HG03469 (cell line): Measurements from ENCODE around the gene MITD1.
"Not testable (repeated sequence)": the region's sequence is repeated elsewhere in the genome, so short reads cannot be mapped to it uniquely, and the experiment has no call there.

Experiments used
- ATAC-seq: cut with Tn5 transposase; IDR thresholded peaks from one replicate; pipeline ENCODE4 v1.9.1; 2021; ENCODE audit warnings: mild to moderate bottlenecking, moderate library complexity, moderate number of reproducible peaks; ENCODE audit not compliant: unreplicated experiment

MITD1 gene

DNA sequence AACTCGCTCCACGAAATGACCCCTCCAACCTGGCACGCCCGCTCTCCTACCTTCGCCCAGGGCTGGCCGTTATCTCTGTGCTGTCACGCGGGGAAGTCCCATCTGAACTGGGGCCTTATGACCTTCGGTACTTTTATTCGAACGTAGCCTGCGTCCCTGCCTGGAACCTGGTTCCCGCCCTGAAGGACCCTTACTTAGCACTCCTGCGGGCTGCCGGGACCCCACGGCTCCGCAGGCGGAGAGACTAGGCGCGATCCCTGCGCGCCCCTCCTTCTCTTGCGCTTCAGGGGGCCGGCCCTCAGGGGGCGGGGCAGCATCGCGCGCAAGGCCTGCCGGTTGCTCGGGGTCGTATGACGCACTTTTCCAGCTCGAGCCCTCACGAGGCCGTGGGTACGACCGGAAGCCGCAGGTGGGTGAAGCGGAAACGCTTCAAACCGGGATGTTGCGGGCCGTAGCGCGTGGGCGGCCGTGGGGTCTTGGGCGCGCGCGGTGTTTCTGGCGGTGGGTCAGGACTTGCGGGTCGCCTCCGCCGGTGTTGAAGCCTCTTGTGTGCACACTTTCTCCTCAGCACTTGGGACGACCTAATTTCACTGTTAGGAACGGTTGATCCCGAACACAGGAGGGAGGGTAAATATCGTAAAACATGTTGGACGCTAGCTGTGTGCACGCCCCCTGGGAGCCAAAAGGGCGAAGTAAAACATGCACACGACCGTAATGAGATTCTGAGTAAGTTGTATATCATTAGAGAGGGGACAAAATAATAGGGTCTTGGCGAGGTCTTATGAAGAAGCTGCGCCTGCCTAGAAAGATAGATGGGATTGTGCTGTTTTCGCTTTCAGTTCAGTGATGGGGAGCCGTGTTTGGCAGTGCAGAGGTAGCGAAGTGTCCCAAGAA, 26.0 kb downstream of the MITD1 start, which contains the start of the genes LIPT1 and TSGA10:
Gene LIPT1 (plus strand): TSS at position 325 of the 894 bp plus-strand sequence. CDS start 6,991 bp downstream, outside the sequence.
Gene TSGA10 (minus strand): TSS at position 300 of the 894 bp plus-strand sequence. CDS start 45,503 bp downstream, outside the sequence.
- peak; percentile 90 for ATAC-seq

DNA sequence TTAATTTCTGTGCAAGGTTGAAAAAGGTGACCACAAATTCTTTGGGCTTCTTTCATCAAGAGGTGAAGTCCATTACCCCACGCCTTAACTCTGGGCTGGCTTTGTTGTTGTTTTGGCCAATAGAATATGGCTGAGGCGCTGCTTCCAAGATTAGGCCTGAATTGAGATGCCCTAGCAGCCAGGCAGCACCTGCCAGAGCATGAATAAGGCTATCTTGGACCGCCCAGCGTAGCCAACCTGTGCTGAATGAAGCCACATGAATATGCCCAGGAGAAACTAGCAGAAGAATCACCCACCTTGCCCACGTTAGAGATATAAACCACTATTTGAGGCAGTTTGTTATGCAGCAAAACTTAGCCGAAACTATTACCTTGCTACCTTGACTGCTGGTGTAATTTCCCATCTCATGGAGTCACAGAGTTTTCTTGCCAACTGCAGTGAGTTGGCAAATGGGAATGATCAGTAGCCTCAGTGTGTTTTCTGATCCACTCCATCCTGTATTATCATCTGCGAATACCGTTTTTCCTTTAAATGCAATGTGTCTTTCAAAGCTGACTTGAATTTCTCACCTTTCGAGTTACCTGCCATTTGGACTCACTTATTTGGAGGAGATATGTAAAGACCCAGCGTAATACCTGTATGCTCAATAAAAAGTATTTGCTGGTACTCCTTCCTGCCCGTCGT, 26.8 kb downstream of the MITD1 start:
- no peak for ATAC-seq

DNA sequence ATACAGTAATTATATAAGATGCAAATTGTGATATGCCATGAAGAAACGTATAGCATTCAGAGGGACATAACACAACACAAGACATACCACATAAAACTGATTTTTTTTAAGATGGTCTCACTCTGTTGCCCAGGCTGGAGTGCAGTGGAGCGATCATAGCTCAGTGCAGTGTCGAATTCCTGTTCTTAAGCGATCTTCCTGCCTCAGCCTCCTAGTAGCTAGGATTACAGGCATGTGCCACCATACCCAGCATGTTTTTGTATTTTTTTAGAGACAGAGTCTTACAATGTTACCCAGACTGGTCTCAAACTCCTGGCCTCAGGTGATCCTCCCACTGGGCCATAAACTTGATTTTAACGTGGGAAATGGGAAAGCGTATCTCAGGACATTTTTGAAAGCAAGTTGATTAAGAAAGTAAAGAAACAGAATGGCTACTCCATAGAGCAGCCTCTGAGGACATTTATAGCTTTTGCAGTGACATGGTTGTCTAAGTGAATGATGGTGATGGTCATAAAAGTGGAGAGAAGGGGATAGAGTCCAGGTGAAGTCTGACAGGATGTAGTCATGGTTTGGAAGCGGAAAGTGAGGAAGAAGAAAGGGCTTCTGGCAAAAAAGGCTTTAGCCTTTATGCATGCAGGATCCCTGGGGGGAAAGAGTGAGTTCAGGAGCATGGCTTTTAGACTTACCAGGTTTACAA, 28.5 kb downstream of the MITD1 start:
- ATAC-seq: no peak

DNA sequence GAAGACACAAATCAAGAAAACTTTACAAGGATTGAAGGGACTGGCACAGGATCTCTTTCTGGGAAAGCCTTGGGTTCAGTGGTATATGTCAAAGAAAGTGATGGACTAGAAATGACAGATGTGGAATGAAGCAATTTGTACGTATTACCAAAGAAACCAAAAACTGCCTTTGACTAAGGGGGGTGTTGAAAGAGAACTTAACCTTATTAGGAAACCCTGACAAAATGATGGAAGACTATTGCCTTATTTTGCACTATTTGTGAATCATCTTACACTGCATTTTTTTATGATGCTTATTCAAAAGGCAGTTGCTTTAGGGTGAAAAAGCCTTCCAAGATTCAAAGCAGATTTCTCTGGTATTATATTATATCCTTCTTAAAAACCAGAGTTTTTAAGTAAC, 30.2 kb downstream of the MITD1 start:
- ATAC-seq: no peak

DNA sequence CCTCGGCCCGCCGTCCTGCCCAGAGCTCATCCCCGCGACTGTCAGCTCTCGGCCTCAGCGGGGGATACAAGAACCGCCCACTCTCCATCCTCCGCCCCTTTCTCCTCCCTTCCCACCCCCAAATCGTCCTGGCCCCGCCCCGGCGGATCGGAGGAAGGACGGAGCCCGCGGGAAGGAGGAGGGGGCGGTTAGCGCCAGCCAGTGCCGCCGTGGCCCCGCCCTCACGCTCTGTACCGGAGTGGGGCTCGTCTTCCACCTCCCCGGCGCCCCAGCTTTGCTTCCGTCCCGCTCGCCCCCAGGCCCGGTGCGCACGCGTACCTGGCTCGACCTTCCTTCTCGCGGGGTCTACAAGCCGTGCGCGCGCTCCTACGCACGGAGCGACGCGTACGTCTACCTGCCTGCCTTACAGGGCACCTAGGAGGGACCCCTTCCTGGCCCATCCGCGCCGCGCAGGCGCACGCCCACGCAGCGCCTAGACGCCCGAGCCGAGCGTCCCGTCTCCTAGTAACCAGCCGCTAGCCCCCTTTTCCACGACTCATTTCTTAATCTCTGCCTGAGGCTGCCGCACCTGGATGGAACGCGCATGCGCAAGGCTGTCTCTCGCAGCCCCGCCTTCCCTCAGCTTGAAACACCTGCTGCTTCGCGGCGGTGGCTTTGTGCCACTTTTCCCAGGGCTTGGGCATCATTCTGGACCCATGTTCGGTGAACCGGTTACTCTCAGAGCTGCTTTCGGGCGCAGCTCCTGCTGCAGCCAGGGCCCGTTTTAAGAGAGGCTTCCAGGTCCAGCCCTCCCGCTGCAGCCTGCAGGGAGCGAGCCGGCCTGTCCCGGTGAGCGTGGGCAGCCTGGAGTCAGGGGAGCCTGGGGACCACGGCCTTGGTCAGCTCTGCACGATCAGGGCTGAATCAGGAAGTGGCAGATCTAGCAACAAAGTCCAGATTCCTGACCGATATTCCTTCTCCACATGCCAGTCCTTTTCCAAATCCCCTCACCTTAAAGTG, 39.4 kb downstream of the MITD1 start, which contains the start of gene C2orf15:
Gene C2orf15 (plus strand): TSS at position 598 of the 999 bp plus-strand sequence. CDS start 8,852 bp downstream, outside the sequence.
- peak; percentile 76 for ATAC-seq

DNA sequence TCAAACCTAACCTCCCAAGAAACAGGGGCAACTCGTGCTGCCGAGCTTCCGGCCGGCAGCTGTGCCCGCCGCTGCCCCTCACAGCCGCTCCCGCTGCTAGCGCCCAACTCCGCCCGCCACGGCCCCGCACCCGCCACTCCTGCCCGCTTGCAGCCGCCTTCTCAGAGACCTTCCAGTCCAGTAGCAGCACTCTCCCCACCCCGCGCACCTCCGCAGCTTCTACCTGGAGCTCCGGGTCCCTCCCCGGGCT, 40.1 kb downstream of the MITD1 start:
- peak; percentile 21 for ATAC-seq

DNA sequence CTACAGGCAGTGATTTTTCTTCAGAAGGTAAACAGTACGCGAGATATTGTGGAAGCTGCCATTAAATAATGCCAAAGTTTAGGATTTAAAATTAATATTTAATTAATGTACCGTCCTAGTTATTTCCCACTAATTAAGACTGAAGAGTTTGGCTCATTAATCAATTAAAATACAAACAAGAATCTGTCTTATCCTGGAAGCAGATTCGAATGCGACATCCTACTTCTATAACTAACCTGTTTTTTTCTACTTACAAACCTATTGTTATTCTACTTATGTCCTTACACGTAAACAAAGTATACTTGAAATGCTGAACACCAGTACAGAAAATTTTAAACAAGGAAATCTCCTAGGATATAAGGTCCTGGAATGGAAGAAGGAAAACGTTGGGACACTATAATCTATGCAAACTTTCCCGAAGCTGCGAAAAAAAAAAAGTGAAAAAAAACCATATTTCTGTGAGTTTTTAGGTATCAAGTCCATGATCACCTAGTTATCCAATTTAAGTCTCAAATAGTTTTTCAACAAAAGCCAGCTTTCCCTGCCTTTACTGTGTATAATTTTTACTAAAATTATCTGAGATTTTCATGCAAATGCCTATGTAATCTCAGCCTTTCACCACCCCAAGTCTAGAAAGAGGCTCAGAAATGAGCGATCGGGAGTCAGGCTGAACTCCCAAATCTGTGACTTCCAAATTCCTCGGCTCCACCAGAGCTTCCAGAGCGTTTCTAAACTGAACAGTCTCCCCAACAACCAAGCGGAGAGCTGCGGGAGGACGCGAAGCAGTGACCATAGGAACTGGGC, 40.6 kb downstream of the MITD1 start:
- ATAC-seq: no peak

DNA sequence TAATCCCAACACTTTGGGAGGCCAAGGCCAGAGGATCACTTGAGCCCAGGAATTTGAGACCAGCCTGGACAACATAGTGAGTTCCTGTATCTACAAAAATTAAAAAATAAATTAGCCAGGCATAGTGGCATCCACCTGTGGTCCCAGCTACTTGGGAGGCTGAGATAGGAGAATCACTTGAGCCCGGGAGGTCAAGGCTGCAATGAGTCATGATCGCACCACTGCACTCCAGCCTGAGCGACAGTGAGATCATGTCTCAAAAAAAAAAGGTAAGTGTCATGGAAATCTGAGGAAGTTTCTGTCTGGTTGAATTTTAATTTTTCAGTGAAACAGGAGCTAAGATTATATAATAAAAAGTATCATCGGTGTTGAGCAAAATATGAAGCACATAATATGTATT, 41.9 kb downstream of the MITD1 start:
- no peak for ATAC-seq

DNA sequence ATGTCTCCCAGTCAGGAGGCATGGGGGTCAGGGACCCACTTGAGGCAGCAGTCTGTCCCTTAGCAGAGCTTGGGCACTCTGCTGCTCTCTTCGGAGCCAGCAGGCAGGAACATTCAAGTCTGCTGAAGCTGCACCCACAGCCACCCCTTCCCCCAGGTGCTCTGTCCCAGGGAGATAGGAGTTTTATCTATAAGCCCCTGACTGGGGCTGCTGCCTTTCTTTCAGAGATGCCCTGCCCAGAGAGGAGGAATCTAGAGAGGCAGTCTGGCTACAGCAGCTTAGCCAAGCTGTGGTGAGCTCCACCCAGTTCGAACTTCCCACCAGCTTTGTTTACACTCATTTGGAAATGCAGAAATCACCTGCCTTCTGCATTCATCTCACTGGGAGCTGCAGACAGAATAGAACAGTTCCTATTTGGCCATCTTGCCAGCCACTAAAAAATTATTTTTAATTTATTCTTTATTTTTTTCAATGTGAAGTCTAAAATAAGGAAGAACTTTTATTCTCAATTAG, 45.8 kb downstream of the MITD1 start:
- not testable (repeated sequence) for ATAC-seq

DNA sequence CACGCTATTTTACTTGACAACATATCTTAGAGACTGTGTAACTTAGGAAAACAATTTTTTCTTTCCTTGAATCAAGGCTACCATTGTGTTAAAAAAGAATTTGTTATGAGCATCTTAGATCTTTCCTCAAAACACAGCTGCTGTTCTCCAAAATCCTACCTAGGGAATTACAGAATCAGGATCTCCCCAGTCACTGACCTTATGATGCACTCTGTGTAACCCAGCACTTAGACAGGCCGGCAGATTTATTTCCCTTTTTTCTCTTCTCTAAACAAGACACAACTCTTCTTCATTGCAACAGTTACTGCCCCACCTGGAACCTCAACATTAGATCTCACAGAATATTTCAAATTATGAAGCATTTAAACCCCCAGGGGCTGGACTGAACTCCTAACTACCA, 52.9 kb downstream of the MITD1 start:
- no peak for ATAC-seq
